Gastrocnemius medialis (tissue), 4 donors: ENCODE results near the gene LRRN3.

Experiments used
- POLR2A ChIP-seq, 2 donors: fragments of 450-650 bp; IDR thresholded peaks; one replicate each; pipeline ENCODE4 v1.6.1; 2017; ENCODE audit warnings: antibody characterized with exemption in 2 of 2, mild to moderate bottlenecking in 2 of 2, moderate library complexity in 2 of 2
- TF ChIP-seq, protein P1 (sequence below), 5 experiments: fragments of 450-650 bp in 3 of 5; fragments of 200-600 bp in 2 of 5; sonication (generic) in 2 of 5; IDR thresholded peaks in 4 of 5; conservative IDR thresholded peaks in 1 of 5; 1 replicate in 4 of 5; 2 replicates in 1 of 5; pipeline ENCODE4 v1.5.1; 2016 to 2019; ENCODE audit warnings: antibody characterized with exemption in 5 of 5, mild to moderate bottlenecking in 3 of 5, moderate library complexity in 3 of 5

DNA sequence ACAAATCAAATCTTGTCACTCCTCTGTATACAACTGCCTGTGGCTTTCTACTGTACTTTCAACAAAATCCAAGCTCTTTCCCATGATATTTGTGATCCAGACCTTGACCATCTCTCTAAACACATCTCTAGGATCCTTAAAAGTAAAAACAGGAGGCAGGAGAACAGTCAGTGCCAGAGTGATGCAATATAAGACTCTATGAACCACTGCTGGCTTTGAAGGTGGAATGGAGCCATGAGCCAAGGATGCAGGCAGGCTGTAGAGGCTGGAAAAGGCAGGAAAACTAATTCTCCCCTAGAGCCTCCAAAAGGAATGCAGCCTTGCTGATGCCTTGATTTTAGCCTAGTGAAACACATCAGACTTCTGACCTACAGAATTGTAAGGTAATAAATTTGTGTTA lies 45.5 kb upstream of the LRRN3 start:
- TF ChIP-seq, protein P1, sequence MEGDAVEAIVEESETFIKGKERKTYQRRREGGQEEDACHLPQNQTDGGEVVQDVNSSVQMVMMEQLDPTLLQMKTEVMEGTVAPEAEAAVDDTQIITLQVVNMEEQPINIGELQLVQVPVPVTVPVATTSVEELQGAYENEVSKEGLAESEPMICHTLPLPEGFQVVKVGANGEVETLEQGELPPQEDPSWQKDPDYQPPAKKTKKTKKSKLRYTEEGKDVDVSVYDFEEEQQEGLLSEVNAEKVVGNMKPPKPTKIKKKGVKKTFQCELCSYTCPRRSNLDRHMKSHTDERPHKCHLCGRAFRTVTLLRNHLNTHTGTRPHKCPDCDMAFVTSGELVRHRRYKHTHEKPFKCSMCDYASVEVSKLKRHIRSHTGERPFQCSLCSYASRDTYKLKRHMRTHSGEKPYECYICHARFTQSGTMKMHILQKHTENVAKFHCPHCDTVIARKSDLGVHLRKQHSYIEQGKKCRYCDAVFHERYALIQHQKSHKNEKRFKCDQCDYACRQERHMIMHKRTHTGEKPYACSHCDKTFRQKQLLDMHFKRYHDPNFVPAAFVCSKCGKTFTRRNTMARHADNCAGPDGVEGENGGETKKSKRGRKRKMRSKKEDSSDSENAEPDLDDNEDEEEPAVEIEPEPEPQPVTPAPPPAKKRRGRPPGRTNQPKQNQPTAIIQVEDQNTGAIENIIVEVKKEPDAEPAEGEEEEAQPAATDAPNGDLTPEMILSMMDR (IDR thresholded peaks at IDR 0.05 in 4 of 5, conservative IDR thresholded peaks at IDR 0.05 in 1 of 5): no peak
- no peak for TF ChIP-seq POLR2A (IDR thresholded peaks at IDR 0.05)
